Heart left ventricle (tissue), 13 donors: ENCODE results near the gene GABBR2.

Experiments used
- POLR2A ChIP-seq, 2 donors: fragments of 450-650 bp; IDR thresholded peaks; one replicate each; pipeline ENCODE4 v1.6.1; 2017; ENCODE audit warnings: antibody characterized with exemption in 2 of 2, mild to moderate bottlenecking in 2 of 2, moderate library complexity in 2 of 2
- TF ChIP-seq, protein P1 (sequence below), 12 donors: fragments of 200-600 bp; sonication (generic) in 4 of 12; IDR thresholded peaks; one replicate each; pipeline versions ENCODE4 v1.5.0 to v1.8.0; 2018 to 2022; ENCODE audit warnings: antibody characterized with exemption in 12 of 12, mild to moderate bottlenecking in 5 of 12
- donor health status: ischemic (EF 13 %, LVEDD 7.1; RV severe dilation, severe dysfunction).
- donor health status: DM: no; HTN: yes; CAD: no.
- donor health status: DM: no; HTN: no; CAD: no.
- donor health status: ischemic (EF 25% LVEDD 6.9; RV normal size, moderate dysfunction).
- donor health status: ischemic (EF 25% LVEDD 5.7; RV mildly dilated, moderate dysfunction).
- donor health status: ischemic (EF 35%, LVEDD 5.7; RV mildly dilated, moderate dysfunction).
- donor health status: nonischemic (EF 11% LVEDD 7.7; RV severe dilation, severe dysfunction).
- donor health status: DM: yes; HTN: yes; CAD: no.
- donor health status: PGD.
- donor health status: ischemic (EF 29% LVEDD 5.4; RV normal size, mild dysfunction).
- donor health status: nonischemic (EF 23%, LVEDD 6.1; RV moderate dilation, normal function).

GRCh38 chr9:98280574-98280973, 428.2 kb downstream of the GABBR2 start:
- TF ChIP-seq, protein P1, sequence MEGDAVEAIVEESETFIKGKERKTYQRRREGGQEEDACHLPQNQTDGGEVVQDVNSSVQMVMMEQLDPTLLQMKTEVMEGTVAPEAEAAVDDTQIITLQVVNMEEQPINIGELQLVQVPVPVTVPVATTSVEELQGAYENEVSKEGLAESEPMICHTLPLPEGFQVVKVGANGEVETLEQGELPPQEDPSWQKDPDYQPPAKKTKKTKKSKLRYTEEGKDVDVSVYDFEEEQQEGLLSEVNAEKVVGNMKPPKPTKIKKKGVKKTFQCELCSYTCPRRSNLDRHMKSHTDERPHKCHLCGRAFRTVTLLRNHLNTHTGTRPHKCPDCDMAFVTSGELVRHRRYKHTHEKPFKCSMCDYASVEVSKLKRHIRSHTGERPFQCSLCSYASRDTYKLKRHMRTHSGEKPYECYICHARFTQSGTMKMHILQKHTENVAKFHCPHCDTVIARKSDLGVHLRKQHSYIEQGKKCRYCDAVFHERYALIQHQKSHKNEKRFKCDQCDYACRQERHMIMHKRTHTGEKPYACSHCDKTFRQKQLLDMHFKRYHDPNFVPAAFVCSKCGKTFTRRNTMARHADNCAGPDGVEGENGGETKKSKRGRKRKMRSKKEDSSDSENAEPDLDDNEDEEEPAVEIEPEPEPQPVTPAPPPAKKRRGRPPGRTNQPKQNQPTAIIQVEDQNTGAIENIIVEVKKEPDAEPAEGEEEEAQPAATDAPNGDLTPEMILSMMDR (IDR thresholded peaks at IDR 0.05): no peak
- TF ChIP-seq POLR2A (IDR thresholded peaks at IDR 0.05): no peak
